Lung (tissue), 12 donors: ENCODE data around the gene ST8SIA4. TPM values are rescaled to one million over a fixed set of nuclear protein-coding genes. Genes with fewer than 3 reads are reported as not detected.

ENCODE experiments used
- ATAC-seq: fragments of 200-7000 bp; cut with Tn5 transposase; one replicate; pipeline ENCODE4 v1.9.1; 2020; ENCODE audit warnings: moderate number of reproducible peaks; ENCODE audit not compliant: insufficient read depth, low FRiP score
- DNase-seq, 3 donors: peaks; one replicate each; pipeline ENCODE4 v3.0.0-alpha.2; 2013 to 2017
- H3K27ac ChIP-seq, 2 donors: one replicate each; pipeline ENCODE4 v1.5.1; 2013; ENCODE audit warnings: mild to moderate bottlenecking in 2 of 2, moderate library complexity in 2 of 2, control low read depth in 1 of 2, inconsistent platforms in 1 of 2, low read depth in 1 of 2, low read length in 1 of 2
- H3K27me3 ChIP-seq, 3 donors: one replicate each; pipeline ENCODE4 v1.5.1; 2013; ENCODE audit warnings: low read length in 2 of 3; ENCODE audit not compliant: control insufficient read depth in 3 of 3, insufficient read depth in 3 of 3
- H3K36me3 ChIP-seq, 4 donors: one replicate each; pipeline ENCODE4 v1.5.1; 2013; ENCODE audit warnings: low read length in 4 of 4, mild to moderate bottlenecking in 1 of 4, moderate library complexity in 1 of 4; ENCODE audit not compliant: control insufficient read depth in 4 of 4, insufficient read depth in 4 of 4
- H3K4me1 ChIP-seq, 5 donors: one replicate each; pipeline ENCODE4 v1.5.1; 2013; ENCODE audit warnings: low read length in 5 of 5, mild to moderate bottlenecking in 2 of 5, moderate library complexity in 1 of 5; ENCODE audit not compliant: control insufficient read depth in 5 of 5, insufficient read depth in 5 of 5
- H3K4me3 ChIP-seq: one replicate; pipeline ENCODE4 v1.5.1; 2013; ENCODE audit warnings: mild to moderate bottlenecking, control low read depth, moderate library complexity
- H3K9ac ChIP-seq, 2 donors: one replicate each; pipeline ENCODE4 v1.5.1; 2013; ENCODE audit warnings: low read length in 2 of 2, control low read depth in 1 of 2; ENCODE audit not compliant: insufficient read depth in 1 of 2
- H3K9me3 ChIP-seq, 4 donors: one replicate each; pipeline ENCODE4 v1.5.1; 2013; ENCODE audit warnings: low read length in 3 of 4, mild to moderate bottlenecking in 1 of 4, moderate library complexity in 1 of 4; ENCODE audit not compliant: control insufficient read depth in 4 of 4, insufficient read depth in 3 of 4
- CTCF ChIP-seq: IDR thresholded peaks from 2 replicates; pipeline ENCODE4 v1.5.1; 2012; ENCODE audit warnings: mild to moderate bottlenecking; ENCODE audit errors: control extremely low read depth, extremely low read depth
- WGBS, 2 donors: extraction: QIAGEN DNeasy Blood & Tissue Kit; methylation state at CpG; one replicate each; pipeline ENCODE4 v1.1.7; 2013; 5-methylcytosine and 5-hydroxymethylcytosine counted together
- polyA plus RNA-seq, 2 donors: library from polyadenylated mRNA; stranded (reverse); fragments of 200-250 nt; gene quantifications; one replicate each; pipeline ENCODE4 v1.2.1, GENCODE V29; 2013
- total RNA-seq, 2 donors: library from RNA; depleted of rRNA in 1 of 2; stranded (reverse); fragments of >200 nt in 1 of 2; gene quantifications; one replicate each; pipeline ENCODE4 v1.2.1, GENCODE V29; 2014 to 2021
- donor health status: control.
- donor health status: control.
- donor health status: Bipolar disorder and iron deficiency.
- donor health status: healthy.
- donor health status: DM: yes; HTN: yes; CAD: no.

Gene ST8SIA4
- total and polyA plus RNA-seq, 4 donors, result 4.2 to 22.1 (median 14.2) TPM

- Histone ChIP-seq H3K27me3 (no peaks in the 10 kb centered on the region), H3K4me3 (no peak overlapping the region), H3K27ac (no peak overlapping the region), H3K9ac (no peak overlapping the region), H3K4me1 (peaks cover 0 to 3% (median 0%) of the 10 kb centered on the region in 5 donors), H3K36me3 (no peaks in the 10 kb centered on the region), H3K9me3 (peaks cover 0 to 17% (median 0%) of the 10 kb centered on the region in 4 donors)
- no peak for TF ChIP-seq CTCF
- ATAC-seq, result no peak
- no peak for DNase-seq
- 95 to 100% methylated on average over 3 of the region's 3 CpGs for WGBS, 2 donors
Observed at GRCh38 chr5:100794218-100794617, 108.9 kb downstream of the ST8SIA4 start.

- H3K4me3 ChIP-seq, result no peak overlapping the region
- no peaks in the 10 kb centered on the region for H3K27me3 ChIP-seq
- H3K9ac ChIP-seq, result no peak overlapping the region
- peaks cover 0 to 3% (median 0%) of the 10 kb centered on the region in 5 donors for H3K4me1 ChIP-seq
- no peak overlapping the region for H3K27ac ChIP-seq
- WGBS, 2 donors, result 72 to 81% methylated on average over 3 of the region's 3 CpGs
- DNase-seq, result no peak
- no peak for ATAC-seq
- no peaks in the 10 kb centered on the region for H3K36me3 ChIP-seq
- peaks cover 0 to 17% (median 0%) of the 10 kb centered on the region in 4 donors for H3K9me3 ChIP-seq
- no peak for TF ChIP-seq CTCF
Observed at GRCh38 chr5:100792781-100793180, 110.3 kb downstream of the ST8SIA4 start.

DNA sequence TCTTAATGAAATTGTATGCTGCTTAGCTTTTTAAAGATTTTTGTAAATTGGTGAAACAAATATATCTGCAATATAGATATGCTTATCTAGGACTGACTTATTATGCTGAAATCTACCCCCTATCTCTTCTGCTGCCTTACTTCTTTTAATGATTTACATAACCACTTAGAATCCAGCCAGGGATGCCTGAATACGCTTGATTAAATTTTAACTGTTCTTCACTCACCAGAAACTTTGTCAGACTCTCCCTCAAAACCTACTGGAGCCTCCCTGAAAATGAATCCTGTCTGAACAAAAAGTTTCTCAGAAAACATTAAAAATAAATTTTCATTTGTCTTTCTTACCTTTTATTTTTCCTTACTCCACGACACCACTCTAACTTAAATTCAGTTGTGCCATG is 111.7 kb downstream of the ST8SIA4 start:
- DNase-seq (no peak), ATAC-seq (no peak)
- H3K27me3 ChIP-seq, result no peaks in the 10 kb centered on the region
- peaks cover 0 to 3% (median 0%) of the 10 kb centered on the region in 5 donors for H3K4me1 ChIP-seq
- no peaks in the 10 kb centered on the region for H3K36me3 ChIP-seq
- no peak overlapping the region for H3K27ac ChIP-seq
- H3K9me3 ChIP-seq, result peaks cover 0 to 17% (median 0%) of the 10 kb centered on the region in 4 donors
- no peak for TF ChIP-seq CTCF
- 92% methylated on average over 2 of the region's 2 CpGs for WGBS, 2 donors
- no peak overlapping the region for H3K9ac ChIP-seq
- no peak overlapping the region for H3K4me3 ChIP-seq

DNA sequence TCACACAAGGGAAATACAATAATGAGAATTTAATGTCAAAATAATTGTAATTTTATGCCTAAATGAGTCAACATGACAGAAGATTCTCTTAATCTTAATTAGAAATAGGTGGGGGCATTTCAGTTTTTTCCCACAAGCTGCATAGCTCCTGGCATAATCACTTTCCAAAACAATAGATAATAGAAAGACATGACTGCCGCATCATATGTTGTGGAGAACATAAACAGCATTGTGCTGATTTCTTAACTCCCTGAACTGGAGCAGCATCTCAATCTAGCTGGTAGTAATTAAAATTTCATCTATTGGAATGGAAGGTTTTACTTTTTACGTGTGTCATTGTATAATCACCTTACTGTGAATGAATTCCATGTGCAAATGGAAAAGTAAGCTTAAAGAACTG is 112.1 kb downstream of the ST8SIA4 start:
- no peaks in the 10 kb centered on the region for H3K27me3 ChIP-seq
- DNase-seq (no peak), ATAC-seq (no peak)
- no peaks in the 10 kb centered on the region for H3K36me3 ChIP-seq
- no peak overlapping the region for H3K4me3 ChIP-seq
- H3K4me1 ChIP-seq, result peaks cover 0 to 3% (median 0%) of the 10 kb centered on the region in 5 donors
- no peak overlapping the region for H3K27ac ChIP-seq
- no peak overlapping the region for H3K9ac ChIP-seq
- TF ChIP-seq CTCF, result no peak
- WGBS, 2 donors, result 75 to 92% methylated on average over 2 of the region's 2 CpGs
- H3K9me3 ChIP-seq, result peaks cover 0 to 17% (median 0%) of the 10 kb centered on the region in 4 donors
